HG03039 (cell line): ENCODE results near the gene DEDD.

Experiments used
- ATAC-seq: cut with Tn5 transposase; IDR thresholded peaks from one replicate; pipeline ENCODE4 v1.9.1; 2021; ENCODE audit warnings: mild to moderate bottlenecking, moderate library complexity; ENCODE audit not compliant: unreplicated experiment

Gene DEDD, protein sequence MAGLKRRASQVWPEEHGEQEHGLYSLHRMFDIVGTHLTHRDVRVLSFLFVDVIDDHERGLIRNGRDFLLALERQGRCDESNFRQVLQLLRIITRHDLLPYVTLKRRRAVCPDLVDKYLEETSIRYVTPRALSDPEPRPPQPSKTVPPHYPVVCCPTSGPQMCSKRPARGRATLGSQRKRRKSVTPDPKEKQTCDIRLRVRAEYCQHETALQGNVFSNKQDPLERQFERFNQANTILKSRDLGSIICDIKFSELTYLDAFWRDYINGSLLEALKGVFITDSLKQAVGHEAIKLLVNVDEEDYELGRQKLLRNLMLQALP

GRCh38 chr1:161132410-161133219 lies at the start of gene DEDD:
Gene DEDD (minus strand): TSS chr1:161132667. CDS start chr1:161124462, 8,205 bp downstream.
- ATAC-seq, result peak; percentile 89

GRCh38 chr1:161182214-161182613 lies 49.7 kb upstream of the DEDD start:
- ATAC-seq, result no peak

GRCh38 chr1:161180639-161181038 lies 48.2 kb upstream of the DEDD start:
- ATAC-seq, result no peak

DNA sequence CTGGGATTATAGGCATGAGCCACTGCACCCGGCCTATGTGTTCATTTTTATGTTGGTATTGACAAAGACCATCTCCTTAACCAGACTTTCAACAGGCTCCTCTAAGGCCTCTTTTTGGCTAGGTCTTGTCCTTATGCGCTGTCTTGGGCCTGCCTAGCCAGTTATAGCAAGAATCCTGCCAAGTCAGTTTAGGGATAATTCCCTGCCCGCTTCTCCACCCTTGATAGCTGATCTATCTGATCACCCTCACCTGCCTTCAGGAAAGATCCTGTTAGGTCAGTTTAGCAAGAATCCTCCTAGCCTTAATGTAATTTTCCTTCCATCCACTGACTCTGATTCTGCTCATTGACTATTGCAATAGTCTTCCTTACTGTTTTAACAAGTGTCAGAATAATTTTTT lies 47.2 kb upstream of the DEDD start:
- ATAC-seq, result no peak

DNA sequence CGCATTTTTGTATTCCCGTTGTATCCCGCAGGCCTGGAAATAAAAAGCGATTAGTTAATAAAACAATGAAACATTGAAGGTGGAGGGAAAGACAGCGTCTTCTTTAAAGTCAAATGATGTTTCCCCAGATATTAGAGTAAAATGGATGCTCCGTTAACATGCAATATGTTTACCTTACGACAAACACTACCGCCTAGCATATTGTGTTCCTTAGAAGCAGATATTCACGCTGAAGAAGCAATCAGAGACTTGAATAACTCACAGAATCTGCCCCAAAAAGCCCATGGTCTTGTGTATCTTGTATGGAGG lies 45.4 kb upstream of the DEDD start:
- ATAC-seq, result no peak

GRCh38 chr1:161177112-161177935 lies 44.9 kb upstream of the DEDD start, which contains the start of gene B4GALT3:
Gene B4GALT3 (minus strand): TSS chr1:161177507. CDS start chr1:161176060, 1,447 bp downstream.
- peak; percentile 80 for ATAC-seq

DNA sequence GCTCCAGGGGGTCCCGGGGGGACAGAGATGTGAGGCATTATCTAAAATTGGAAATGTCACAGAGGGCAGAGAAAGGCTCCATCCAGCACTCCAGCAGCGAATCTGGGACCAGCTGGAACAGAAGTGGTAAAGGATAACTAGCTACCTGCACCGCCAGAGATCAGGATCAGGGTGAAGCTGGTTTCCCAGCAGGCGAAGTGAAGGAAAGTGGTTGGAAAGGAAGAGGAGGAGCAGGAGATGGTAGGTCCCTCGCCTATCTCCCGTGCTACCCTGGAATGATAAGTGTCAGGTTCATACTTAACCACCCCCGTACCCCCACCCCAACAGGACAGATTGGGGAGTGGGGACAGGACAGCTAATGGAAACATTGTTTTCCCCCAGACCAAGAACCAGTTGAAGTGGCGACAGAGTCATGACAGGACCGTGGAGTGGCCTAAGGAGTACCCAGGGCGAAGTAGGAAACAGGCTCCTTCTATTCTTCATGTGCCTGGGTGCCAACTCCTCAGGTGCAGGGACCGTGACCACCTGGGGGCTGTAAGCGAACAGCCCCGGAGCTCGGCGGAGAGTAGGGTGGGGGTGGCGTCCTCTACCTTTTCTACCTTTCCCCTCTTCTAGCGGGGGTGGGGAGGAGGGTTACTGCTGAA lies 44.1 kb upstream of the DEDD start:
- ATAC-seq, result no peak

- ATAC-seq, result no peak
Measured at GRCh38 chr1:161175771-161176453, 43.4 kb upstream of the DEDD start.

DNA sequence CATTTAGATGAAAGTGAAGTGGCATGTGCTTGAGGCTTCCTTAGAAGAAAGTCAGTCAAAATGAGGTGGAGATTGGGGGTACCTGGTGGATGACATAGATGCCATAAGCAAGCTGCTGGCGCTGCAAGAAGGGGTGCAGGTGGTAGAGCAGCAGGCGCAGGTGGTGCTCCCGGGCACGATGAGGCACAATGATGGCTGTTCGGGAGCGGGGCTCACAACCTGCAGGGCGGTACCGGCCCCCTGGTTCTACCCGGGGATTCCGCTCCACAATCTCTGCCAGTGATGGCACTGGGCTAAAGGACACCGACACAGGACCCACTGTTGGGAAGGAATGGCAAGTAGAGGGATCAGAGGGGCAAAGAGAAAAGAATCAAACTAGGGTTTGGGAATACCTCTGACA lies 42.4 kb upstream of the DEDD start:
- no peak for ATAC-seq

- no peak for ATAC-seq
Measured at GRCh38 chr1:161173711-161174110, 41.2 kb upstream of the DEDD start.

DNA sequence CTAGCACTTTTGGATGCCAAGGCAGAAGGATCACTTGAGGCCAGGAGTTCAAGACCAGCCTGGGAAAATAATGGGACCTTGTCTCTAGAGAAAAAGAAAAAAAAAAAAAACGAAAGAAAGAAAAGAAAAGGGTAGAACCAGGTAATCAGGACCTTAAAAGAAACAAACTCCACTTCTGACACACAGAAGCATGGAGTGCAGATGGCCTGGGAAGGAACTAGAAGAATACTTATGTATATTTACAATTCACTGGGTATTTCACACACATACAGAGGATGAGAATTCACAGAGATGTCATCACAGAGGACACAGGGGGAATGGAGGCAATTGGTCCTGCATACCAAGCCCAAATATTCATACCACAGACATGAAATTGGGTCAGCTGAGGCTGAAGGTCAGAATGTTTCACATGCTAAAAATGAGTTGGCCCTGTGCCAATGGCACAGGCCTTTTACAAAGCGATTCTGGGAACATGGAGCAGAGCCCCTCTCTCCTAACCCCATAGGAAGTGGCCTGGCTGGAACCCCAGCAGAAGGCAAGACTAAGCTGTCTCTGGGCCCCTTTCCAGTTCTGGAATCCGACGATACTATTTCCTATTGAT lies 40.4 kb upstream of the DEDD start:
- no peak for ATAC-seq

GRCh38 chr1:161172349-161172748 lies 39.9 kb upstream of the DEDD start:
- ATAC-seq, result no peak

- no peak for ATAC-seq
Measured at GRCh38 chr1:161171696-161172095, 39.2 kb upstream of the DEDD start.

- no peak for ATAC-seq
Measured at GRCh38 chr1:161171191-161171590, 38.7 kb upstream of the DEDD start.

GRCh38 chr1:161168906-161169305 lies 36.4 kb upstream of the DEDD start:
- ATAC-seq, result no peak

DNA sequence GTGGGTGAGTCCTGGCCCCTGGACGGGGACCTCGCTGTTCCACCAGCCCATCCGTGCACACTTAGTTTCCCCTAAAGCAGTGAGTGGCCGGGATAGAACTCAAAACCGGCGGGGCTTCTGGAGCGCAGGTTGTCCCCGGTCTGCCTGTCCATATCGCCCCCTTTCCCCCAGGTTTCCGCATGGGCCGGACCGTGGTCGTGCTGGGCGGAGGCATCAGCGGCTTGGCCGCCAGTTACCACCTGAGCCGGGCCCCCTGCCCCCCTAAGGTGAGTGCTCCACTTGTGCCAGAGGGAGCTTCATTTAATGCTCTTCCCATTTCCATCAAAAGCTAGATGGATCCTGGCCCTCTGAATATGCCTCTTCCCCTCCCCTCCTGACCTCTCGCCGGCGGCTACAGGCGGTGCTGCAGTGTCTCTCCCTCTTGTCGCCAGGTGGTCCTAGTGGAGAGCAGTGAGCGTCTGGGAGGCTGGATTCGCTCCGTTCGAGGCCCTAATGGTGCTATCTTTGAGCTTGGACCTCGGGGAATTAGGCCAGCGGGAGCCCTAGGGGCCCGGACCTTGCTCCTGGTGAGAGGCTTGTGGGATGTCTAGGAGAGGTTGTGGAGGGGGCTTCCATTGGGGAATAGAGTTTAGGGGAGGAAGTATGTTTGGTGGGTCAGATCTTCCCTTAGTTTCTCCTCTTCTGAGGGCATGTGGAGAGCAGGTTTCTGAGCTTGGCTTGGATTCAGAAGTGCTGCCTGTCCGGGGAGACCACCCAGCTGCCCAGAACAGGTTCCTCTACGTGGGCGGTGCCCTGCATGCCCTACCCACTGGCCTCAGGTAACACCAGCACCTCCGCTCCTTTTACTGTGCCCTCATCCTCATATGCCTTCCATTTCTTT lies 34.4 kb upstream of the DEDD start:
- ATAC-seq, result no peak

DNA sequence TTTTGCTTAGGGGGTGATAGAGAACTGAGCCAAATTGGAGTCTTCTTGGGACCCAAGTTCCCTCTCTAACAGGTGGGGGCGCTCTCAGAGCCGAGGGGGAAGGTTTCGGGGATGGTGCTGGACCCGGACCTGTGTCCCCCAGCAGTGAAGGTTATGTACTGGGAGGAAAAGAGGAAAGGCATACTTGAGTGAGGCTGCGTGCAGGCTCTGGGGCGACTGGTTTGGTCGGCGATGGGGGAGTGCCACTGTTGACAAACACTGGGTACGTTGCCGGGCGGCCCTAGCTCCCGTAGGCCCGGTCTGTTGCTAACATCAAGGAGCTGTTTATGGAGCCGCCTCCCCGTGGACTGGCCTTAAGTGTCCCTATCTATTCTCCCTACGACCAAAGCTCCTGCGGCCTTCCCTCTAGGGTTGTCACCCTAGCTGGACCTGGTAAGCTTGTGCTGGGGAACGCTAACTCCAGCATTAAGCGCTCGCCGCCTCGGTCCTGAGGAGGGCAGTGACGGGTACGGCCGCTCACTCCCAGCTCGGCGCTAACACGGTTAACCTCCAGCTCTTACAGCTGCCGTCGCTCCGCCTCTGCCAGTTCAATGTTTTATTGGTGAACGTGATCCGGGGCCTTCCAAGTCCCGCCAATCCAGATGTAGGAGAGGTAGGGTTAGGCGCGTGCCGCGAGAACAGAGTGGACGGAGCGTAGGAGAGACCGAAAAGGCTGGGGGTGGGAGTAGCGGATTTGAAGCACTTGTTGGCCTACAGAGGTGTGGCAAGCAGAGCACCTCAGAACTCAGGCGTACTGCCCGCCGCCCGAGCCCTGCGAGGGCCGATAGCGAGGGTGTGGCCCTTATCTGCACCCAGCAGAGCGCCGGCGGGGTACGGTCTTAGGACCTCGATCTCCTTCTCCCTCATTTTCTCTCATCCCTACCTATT lies 33.5 kb upstream of the DEDD start, which contains the start of gene PPOX:
PPOX (plus strand) TSS at position 685 of the 927 bp plus-strand sequence. CDS start 422 bp downstream, outside the sequence.
- peak; percentile 93 for ATAC-seq
